Osteoblast (primary cell): ENCODE data around the gene CCR6. TPM values are rescaled to one million over a fixed set of nuclear protein-coding genes. Genes with fewer than 3 reads are reported as not detected.

Source experiments
- total RNA-seq: library from RNA; depleted of rRNA; stranded (reverse); fragments of >200 nt; gene quantifications from 2 replicates; pipeline ENCODE4 v1.2.3, GENCODE V29; 2012

CCR6 gene
- total RNA-seq, 1 donor = not detected

Other genes with a start within 250 kb of the CCR6 start
- 41.3 and 47.8 TPM in 2 replicates for gene RNASET2, start 166.5 kb upstream of the CCR6 start, total RNA-seq
- gene CEP43, start 123.7 kb upstream of the CCR6 start, total RNA-seq = 19.4 and 19.5 TPM in 2 replicates
- gene GPR31, start 34.9 kb downstream of the CCR6 start, total RNA-seq = not detected in 2 replicates
- not detected in 2 replicates for gene UNC93A, start 168.2 kb downstream of the CCR6 start, total RNA-seq
- not detected in 2 replicates for gene TTLL2, start 202.0 kb downstream of the CCR6 start, total RNA-seq